Gastrocnemius medialis (tissue), 4 donors: Measurements from ENCODE around the gene RAI1. TPM values are rescaled to one million over a fixed set of nuclear protein-coding genes. Genes with fewer than 3 reads are reported as not detected.
A peak's percentile ranks its signal among the peaks of the same experiment; 100 is the strongest.

ENCODE experiments used
- ATAC-seq, 2 donors: fragments of 150-250 bp; one replicate each; pipeline ENCODE4 v1.9.1; 2016
- DNase-seq, 2 donors: peaks; one replicate each; pipeline ENCODE4 v3.0.0-alpha.2; 2019
- H3K27ac ChIP-seq, 4 donors: fragments of 200-600 bp; sonication (generic); 1 replicate in 1 of 4; 2 replicates in 3 of 4; pipeline ENCODE4 v1.5.1; 2016 to 2018; ENCODE audit warnings: mild to moderate bottlenecking in 2 of 4, moderate library complexity in 1 of 4
- H3K27me3 ChIP-seq, 3 donors: fragments of 200-600 bp; sonication (generic) in 2 of 3; 1 replicate in 1 of 3; 2 replicates in 2 of 3; pipeline versions ENCODE4 v1.5.1 to v1.6.0; 2016 to 2019; ENCODE audit warnings: mild to moderate bottlenecking in 1 of 3, moderate library complexity in 1 of 3
- H3K36me3 ChIP-seq, 2 donors: fragments of 200-600 bp; sonication (generic) in 1 of 2; one replicate each; pipeline ENCODE4 v1.5.1; 2017 to 2018
- H3K4me1 ChIP-seq, 2 donors: fragments of 200-600 bp; sonication (generic) in 1 of 2; one replicate each; pipeline ENCODE4 v1.5.1; 2016 to 2017; ENCODE audit warnings: mild to moderate bottlenecking in 2 of 2
- H3K4me3 ChIP-seq, 4 donors: fragments of 200-600 bp; sonication (generic) in 3 of 4; 1 replicate in 1 of 4; 2 replicates in 3 of 4; pipeline ENCODE4 v1.5.1; 2016 to 2019; ENCODE audit warnings: mild to moderate bottlenecking in 2 of 4
- H3K9me3 ChIP-seq, 3 donors: fragments of 200-600 bp; sonication (generic) in 2 of 3; 1 replicate in 1 of 3; 2 replicates in 2 of 3; pipeline ENCODE4 v1.5.1; 2016 to 2019
- CTCF ChIP-seq, 5 experiments: fragments of 450-650 bp in 3 of 5; fragments of 200-600 bp in 2 of 5; sonication (generic) in 2 of 5; IDR thresholded peaks in 4 of 5; conservative IDR thresholded peaks in 1 of 5; 1 replicate in 4 of 5; 2 replicates in 1 of 5; pipeline ENCODE4 v1.5.1; 2016 to 2019; ENCODE audit warnings: antibody characterized with exemption in 5 of 5, mild to moderate bottlenecking in 3 of 5, moderate library complexity in 3 of 5
- POLR2A ChIP-seq, 2 donors: fragments of 450-650 bp; IDR thresholded peaks; one replicate each; pipeline ENCODE4 v1.6.1; 2017; ENCODE audit warnings: antibody characterized with exemption in 2 of 2, mild to moderate bottlenecking in 2 of 2, moderate library complexity in 2 of 2
- in situ Hi-C, 4 donors: fragments of 200-750 bp; cut with MboI; loops; one replicate each; pipeline versions ENCODE4 v1.15.0 to v1.8.0; 2017; ENCODE audit warnings: low sequenced_read_pairs in 4 of 4
- intact Hi-C: fragments of 100-400 bp; cut with DNase I; formaldehyde crosslinking; loops from one replicate; pipeline ENCODE4 v1.15.1; 2023; ENCODE audit warnings: low total_unique reads
- total RNA-seq, 4 donors: library from RNA; depleted of rRNA; stranded (reverse); fragments of >200 nt; gene quantifications; one replicate each; pipeline versions ENCODE4 v1.1.0 to v1.2.3, GENCODE V29; 2016

RAI1 gene
- total RNA-seq, 4 donors from 2014 or later: 2.1 to 6.7 (median 4.3) TPM

GRCh38 chr17:17694169-17695081, 13.2 kb downstream of the RAI1 start:
- TF ChIP-seq POLR2A (IDR thresholded peaks at IDR 0.05): peak; percentile 76 to 81
- no peak for TF ChIP-seq CTCF (IDR thresholded peaks at IDR 0.05 in 4 of 5, conservative IDR thresholded peaks at IDR 0.05 in 1 of 5)
- intact Hi-C loops (loop anchor here (1.0 to 5.0 kb wide), 4 partner anchors 12 to 158 kb away; no protein-coding TSS in a partner anchor), in situ Hi-C loops (loop anchor here (25.0 kb wide), 2 partner anchors 93 to 168 kb away; no protein-coding TSS in a partner anchor)
- peak; percentile 76 to 77 for ATAC-seq
- peak overlapping the region; percentile 88 to 99 (median 96) for H3K27ac ChIP-seq
- no peaks in the 10 kb centered on the region for H3K9me3 ChIP-seq
- peak overlapping the region; percentile 71 to 95 (median 88) for H3K4me3 ChIP-seq
- peaks cover 54 to 65% of the 10 kb centered on the region in 2 donors for H3K4me1 ChIP-seq
- H3K36me3 ChIP-seq: no peaks in the 10 kb centered on the region
- DNase-seq: peak; percentile 41 to 63
- H3K27me3 ChIP-seq: no peaks in the 10 kb centered on the region

- H3K27ac ChIP-seq: peak overlapping the region; percentile 88 to 99 (median 96)
- H3K4me3 ChIP-seq: no peak overlapping the region
- in situ Hi-C loops: loop anchor here (25.0 kb wide), 2 partner anchors 91 to 166 kb away; no protein-coding TSS in a partner anchor
- H3K36me3 ChIP-seq: no peaks in the 10 kb centered on the region
- intact Hi-C loops: loop anchor here (5.0 kb wide), 1 partner anchor 46 kb away; no protein-coding TSS in a partner anchor
- no peaks in the 10 kb centered on the region for H3K27me3 ChIP-seq
- no peak for ATAC-seq
- DNase-seq: no peak
- no peak for TF ChIP-seq POLR2A (IDR thresholded peaks at IDR 0.05)
- TF ChIP-seq CTCF (IDR thresholded peaks at IDR 0.05 in 4 of 5, conservative IDR thresholded peaks at IDR 0.05 in 1 of 5): no peak
- no peaks in the 10 kb centered on the region for H3K9me3 ChIP-seq
- peaks cover 57 to 76% of the 10 kb centered on the region in 2 donors for H3K4me1 ChIP-seq
These were observed 14.8 kb downstream of the RAI1 start for GRCh38 chr17:17696085-17696484.

GRCh38 chr17:17696882-17697633, 15.8 kb downstream of the RAI1 start:
- ATAC-seq (no peak), DNase-seq (no peak)
- H3K27me3 ChIP-seq: no peaks in the 10 kb centered on the region
- peaks cover 50 to 71% of the 10 kb centered on the region in 2 donors for H3K4me1 ChIP-seq
- intact Hi-C loops (loop anchor here (5.0 kb wide), 1 partner anchor 45 kb away; no protein-coding TSS in a partner anchor), in situ Hi-C loops (loop anchor here (25.0 kb wide), 2 partner anchors 90 to 165 kb away; no protein-coding TSS in a partner anchor)
- no peaks in the 10 kb centered on the region for H3K9me3 ChIP-seq
- no peaks in the 10 kb centered on the region for H3K36me3 ChIP-seq
- no peak overlapping the region for H3K4me3 ChIP-seq
- TF ChIP-seq CTCF (IDR thresholded peaks at IDR 0.05 in 4 of 5, conservative IDR thresholded peaks at IDR 0.05 in 1 of 5) (no peak), POLR2A (IDR thresholded peaks at IDR 0.05) (no peak)
- H3K27ac ChIP-seq: peak overlapping the region; percentile 4 to 99 (median 93)

GRCh38 chr17:17698371-17698770, 17.1 kb downstream of the RAI1 start:
- no peak for DNase-seq
- TF ChIP-seq CTCF (IDR thresholded peaks at IDR 0.05 in 4 of 5, conservative IDR thresholded peaks at IDR 0.05 in 1 of 5): no peak
- no peak for TF ChIP-seq POLR2A (IDR thresholded peaks at IDR 0.05)
- ATAC-seq: no peak
- Histone ChIP-seq H3K4me1 (peaks cover 48 to 66% of the 10 kb centered on the region in 2 donors), H3K27ac (peak overlapping the region in 3 of 4 donors; percentile 29 to 50 (median 39)), H3K4me3 (no peak overlapping the region), H3K9me3 (no peaks in the 10 kb centered on the region), H3K27me3 (no peaks in the 10 kb centered on the region), H3K36me3 (no peaks in the 10 kb centered on the region)
- intact Hi-C loops (loop anchor here (5.0 kb wide), 1 partner anchor 44 kb away; no protein-coding TSS in a partner anchor), in situ Hi-C loops (loop anchor here (25.0 kb wide), 2 partner anchors 89 to 164 kb away; no protein-coding TSS in a partner anchor)
